ENCODE results near the gene PRPF40A.

The PRPF40A gene

GRCh38 chr2:152613235-152613634 is 104.0 kb downstream of the PRPF40A start:
- DNase-seq = no peak

- peak; percentile 75 for DNase-seq
These were observed 105.6 kb downstream of the PRPF40A start for GRCh38 chr2:152611458-152612231.

GRCh38 chr2:152609699-152610098 is 107.6 kb downstream of the PRPF40A start:
- DNase-seq = no peak

- no peak for DNase-seq
These were observed 108.1 kb downstream of the PRPF40A start for GRCh38 chr2:152609154-152609553.

- no peak for DNase-seq
These were observed 109.4 kb downstream of the PRPF40A start for GRCh38 chr2:152607793-152608300.

- no peak for DNase-seq
These were observed 110.3 kb downstream of the PRPF40A start for GRCh38 chr2:152606941-152607340.

- DNase-seq = no peak
These were observed 111.2 kb downstream of the PRPF40A start for GRCh38 chr2:152606081-152606480.

GRCh38 chr2:152603166-152603565 is 114.1 kb downstream of the PRPF40A start:
- no peak for DNase-seq

- no peak for DNase-seq
These were observed 114.5 kb downstream of the PRPF40A start for GRCh38 chr2:152602750-152603149.

Measured in EL (cell line).